NT2/D1 (cell line): ENCODE measurements around the gene CD248.
"Not testable (repeated sequence)": the region's sequence is repeated elsewhere in the genome, so short reads cannot be mapped to it uniquely, and the experiment has no call there.

Experiments used
- DNase-seq: peaks from one replicate; pipeline ENCODE4 v3.0.0-alpha.2; 2011; ENCODE audit warnings: low read depth, low spot score
- H3K27me3 ChIP-seq: 2 replicates; pipeline ENCODE4 v1.6.0; 2011; ENCODE audit warnings: mild to moderate bottlenecking; ENCODE audit not compliant: insufficient read length, insufficient read depth
- H3K36me3 ChIP-seq: 2 replicates; pipeline ENCODE4 v1.6.1; 2011; ENCODE audit warnings: mild to moderate bottlenecking, low read length, mixed read lengths; ENCODE audit not compliant: insufficient read depth, insufficient read length
- H3K4me1 ChIP-seq: 2 replicates; pipeline ENCODE4 v1.5.1; 2011; ENCODE audit not compliant: insufficient read depth, insufficient read length
- H3K4me3 ChIP-seq: 2 replicates; pipeline ENCODE4 v1.5.1; 2011; ENCODE audit warnings: low read depth; ENCODE audit not compliant: insufficient read length
- H3K9ac ChIP-seq: 2 replicates; pipeline ENCODE4 v1.6.0; 2011; ENCODE audit warnings: low read depth; ENCODE audit not compliant: insufficient read length
- H3K9me3 ChIP-seq: 2 replicates; pipeline ENCODE4 v1.5.1; 2011; ENCODE audit warnings: mild to moderate bottlenecking, low read length; ENCODE audit not compliant: insufficient read depth
- SUZ12 ChIP-seq: IDR thresholded peaks from 2 replicates; pipeline ENCODE4 v1.6.1; 2011; ENCODE audit not compliant: insufficient read length, insufficient read depth; ENCODE audit errors: extremely low read depth
- YY1 ChIP-seq: IDR thresholded peaks from 2 replicates; pipeline ENCODE4 v1.6.1; 2011; ENCODE audit not compliant: insufficient read length, insufficient read depth
- ZNF274 ChIP-seq: IDR thresholded peaks from 2 replicates; pipeline ENCODE4 v1.6.1; 2011; ENCODE audit warnings: mild to moderate bottlenecking, low read depth, low read length

The CD248 gene

GRCh38 chr11:66322732-66323427, 6.0 kb upstream of the CD248 start:
- H3K4me3 ChIP-seq: no peak overlapping the region
- H3K36me3 ChIP-seq: no peaks in the 10 kb centered on the region
- no peak for DNase-seq
- H3K27me3 ChIP-seq: no peaks in the 10 kb centered on the region
- H3K9me3 ChIP-seq: peaks cover 11% of the 10 kb centered on the region; the same call in 1 of the 2 replicates
- peaks cover 45% of the 10 kb centered on the region for H3K4me1 ChIP-seq
- H3K9ac ChIP-seq: no peak overlapping the region
- TF ChIP-seq SUZ12 (no peak), YY1 (no peak), ZNF274 (no peak)

DNA sequence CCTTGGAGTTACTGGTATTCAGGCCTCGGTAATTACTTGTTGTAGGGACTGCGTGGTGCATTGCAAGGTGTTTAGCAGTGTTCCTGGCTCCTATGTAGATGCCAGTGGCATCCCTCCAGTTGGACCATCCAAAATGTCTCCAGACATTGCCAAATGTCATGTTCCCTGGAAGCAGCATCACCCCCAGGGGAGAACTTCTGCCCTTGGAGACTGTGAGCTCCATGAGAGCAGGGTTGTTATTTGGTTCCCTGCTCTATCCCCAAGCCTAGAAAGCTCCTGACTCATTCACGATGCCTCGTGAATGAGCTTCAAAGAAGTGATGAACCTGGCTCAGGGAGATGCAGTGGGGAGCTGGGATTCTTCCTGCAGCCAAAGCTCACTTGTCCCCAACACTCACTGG, 4.8 kb upstream of the CD248 start:
- Histone ChIP-seq H3K27me3 (peaks cover 3% of the 10 kb centered on the region), H3K4me3 (no peak overlapping the region), H3K4me1 (peaks cover 41% of the 10 kb centered on the region), H3K9ac (no peak overlapping the region), H3K36me3 (no peaks in the 10 kb centered on the region), H3K9me3 (peaks cover 11% of the 10 kb centered on the region; the same call in 1 of the 2 replicates)
- TF ChIP-seq SUZ12: no peak
- no peak for TF ChIP-seq ZNF274
- no peak for TF ChIP-seq YY1
- DNase-seq: no peak

DNA sequence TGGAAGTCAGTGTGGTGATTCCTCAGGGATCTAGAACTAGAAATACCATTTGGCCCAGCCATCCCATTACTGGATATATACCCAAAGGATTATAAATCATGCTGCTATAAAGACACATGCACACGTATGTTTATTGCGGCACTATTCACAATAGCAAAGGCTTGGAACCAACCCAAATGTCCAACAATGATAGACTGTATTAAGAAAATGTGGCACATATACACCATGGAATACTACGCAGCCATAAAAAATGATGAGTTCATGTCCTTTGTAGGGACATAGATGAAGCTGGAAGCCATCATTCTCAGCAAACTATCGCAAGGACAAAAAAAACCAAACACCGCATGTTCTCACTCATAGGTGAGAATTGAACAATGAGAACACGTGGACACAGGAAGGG, 3.9 kb upstream of the CD248 start:
- not testable (repeated sequence) for H3K4me3 ChIP-seq, H3K9ac ChIP-seq, H3K36me3 ChIP-seq, DNase-seq
- peaks cover 11% of the 10 kb centered on the region for H3K27me3 ChIP-seq
- H3K9me3 ChIP-seq: peaks cover 11% of the 10 kb centered on the region; the same call in 1 of the 2 replicates
- H3K4me1 ChIP-seq: peaks cover 43% of the 10 kb centered on the region

- peaks cover 43% of the 10 kb centered on the region for H3K4me1 ChIP-seq
- peaks cover 11% of the 10 kb centered on the region; the same call in 1 of the 2 replicates for H3K9me3 ChIP-seq
- not testable (repeated sequence) for H3K9ac ChIP-seq, H3K36me3 ChIP-seq, H3K4me3 ChIP-seq, DNase-seq
- H3K27me3 ChIP-seq: peaks cover 16% of the 10 kb centered on the region
Observed at GRCh38 chr11:66320289-66320688, 3.4 kb upstream of the CD248 start.

GRCh38 chr11:66318600-66318970, 1.7 kb upstream of the CD248 start:
- H3K4me1 ChIP-seq: peaks cover 41% of the 10 kb centered on the region
- H3K4me3 ChIP-seq: no peak overlapping the region
- no peak for DNase-seq
- H3K9me3 ChIP-seq: peaks cover 11% of the 10 kb centered on the region; the same call in 1 of the 2 replicates
- no peak for TF ChIP-seq ZNF274
- no peak for TF ChIP-seq SUZ12
- no peak for TF ChIP-seq YY1
- peaks cover 19% of the 10 kb centered on the region for H3K27me3 ChIP-seq
- H3K36me3 ChIP-seq: peaks cover 3% of the 10 kb centered on the region
- H3K9ac ChIP-seq: peak overlapping the region; percentile 54

GRCh38 chr11:66317723-66318599, 1.1 kb upstream of the CD248 start:
- Histone ChIP-seq H3K27me3 (peaks cover 19% of the 10 kb centered on the region), H3K4me1 (peaks cover 41% of the 10 kb centered on the region), H3K9me3 (peaks cover 11% of the 10 kb centered on the region; the same call in 1 of the 2 replicates), H3K36me3 (peaks cover 3% of the 10 kb centered on the region), H3K9ac (peak overlapping the region; percentile 54), H3K4me3 (no peak overlapping the region)
- TF ChIP-seq ZNF274: no peak
- TF ChIP-seq YY1: no peak
- no peak for TF ChIP-seq SUZ12
- DNase-seq: no peak

DNA sequence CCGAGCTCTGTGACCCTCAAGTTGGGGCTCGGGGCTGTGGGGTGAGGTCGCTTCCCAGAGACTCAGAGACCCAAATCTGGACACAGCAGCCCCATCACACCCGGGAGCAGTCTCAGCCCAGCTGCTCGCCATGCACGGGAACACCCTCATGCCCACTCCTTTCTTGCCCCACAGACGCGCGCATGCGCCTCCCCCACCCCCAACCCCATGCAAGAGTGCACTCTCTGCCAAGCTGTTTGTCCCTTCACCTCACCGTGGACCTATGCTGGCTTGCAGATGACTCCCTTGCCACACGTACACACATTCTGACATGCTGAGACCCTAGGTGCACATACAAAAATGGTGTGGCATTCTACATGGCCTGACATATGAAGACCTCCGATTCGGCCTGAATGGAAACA, 478 bp upstream of the CD248 start:
- TF ChIP-seq YY1 (no peak), ZNF274 (no peak), SUZ12 (no peak)
- Histone ChIP-seq H3K27me3 (peaks cover 19% of the 10 kb centered on the region), H3K9me3 (peaks cover 11% of the 10 kb centered on the region; the same call in 1 of the 2 replicates), H3K4me1 (peaks cover 41% of the 10 kb centered on the region), H3K36me3 (peaks cover 3% of the 10 kb centered on the region), H3K9ac (peak overlapping the region; percentile 54), H3K4me3 (peak overlapping the region; percentile 8)
- no peak for DNase-seq
